HG03439 (cell line): ENCODE data around the gene LTBP1.
"Not testable (repeated sequence)": the region's sequence is repeated elsewhere in the genome, so short reads cannot be mapped to it uniquely, and the experiment has no call there.

ENCODE experiments used
- ATAC-seq: cut with Tn5 transposase; IDR thresholded peaks from one replicate; pipeline ENCODE4 v1.9.1; 2021; ENCODE audit warnings: mild to moderate bottlenecking, moderate library complexity; ENCODE audit not compliant: unreplicated experiment

LTBP1 gene

DNA sequence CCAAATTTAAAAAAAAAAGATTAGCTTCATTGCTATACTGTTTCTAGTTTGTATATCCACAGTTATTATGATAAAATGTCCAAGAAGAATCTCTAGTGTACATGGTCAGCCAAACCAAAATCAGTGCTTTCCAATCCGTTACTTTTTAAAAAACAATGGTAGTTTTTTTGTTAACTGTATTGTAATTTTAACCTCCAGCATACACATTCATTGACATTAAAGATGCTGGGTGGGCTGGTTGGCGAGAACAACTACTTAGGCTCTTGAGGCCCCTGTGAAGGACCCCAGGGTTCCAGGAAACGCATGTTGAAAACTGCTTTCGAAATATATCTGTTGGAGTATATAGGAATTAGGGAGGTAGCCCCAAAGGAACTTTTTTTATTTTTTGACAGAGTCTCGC lies 422.4 kb downstream of the LTBP1 start:
- ATAC-seq, result no peak

DNA sequence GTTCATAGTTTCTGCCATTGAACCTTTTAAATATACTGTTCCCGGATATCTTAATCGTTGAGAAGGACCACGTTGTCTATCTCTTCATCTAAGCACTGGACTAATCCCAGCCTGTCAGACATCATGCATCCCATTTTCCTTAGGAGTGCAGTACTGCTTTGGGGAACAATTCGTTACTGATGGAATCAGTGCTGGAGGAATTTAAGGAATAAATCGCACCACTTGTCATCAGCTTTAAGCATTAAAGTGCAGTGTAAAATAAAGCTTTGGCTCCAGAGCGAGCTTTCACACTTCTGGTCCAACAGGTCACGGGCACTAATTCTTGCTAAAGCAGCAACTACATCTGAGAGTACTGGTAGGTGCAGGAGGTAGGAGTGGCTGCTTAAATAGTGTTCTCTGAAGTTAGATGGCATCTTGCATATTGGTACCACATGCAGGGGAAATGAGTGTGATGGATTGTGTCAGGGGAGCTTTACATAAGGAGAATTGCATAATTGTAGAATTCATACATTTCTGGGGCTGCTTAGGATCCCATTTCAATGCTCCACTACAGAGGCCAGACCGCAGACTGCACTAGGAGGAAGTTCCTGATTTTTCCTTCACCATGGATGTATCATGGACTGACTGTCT lies 424.0 kb downstream of the LTBP1 start:
- ATAC-seq, result no peak

DNA sequence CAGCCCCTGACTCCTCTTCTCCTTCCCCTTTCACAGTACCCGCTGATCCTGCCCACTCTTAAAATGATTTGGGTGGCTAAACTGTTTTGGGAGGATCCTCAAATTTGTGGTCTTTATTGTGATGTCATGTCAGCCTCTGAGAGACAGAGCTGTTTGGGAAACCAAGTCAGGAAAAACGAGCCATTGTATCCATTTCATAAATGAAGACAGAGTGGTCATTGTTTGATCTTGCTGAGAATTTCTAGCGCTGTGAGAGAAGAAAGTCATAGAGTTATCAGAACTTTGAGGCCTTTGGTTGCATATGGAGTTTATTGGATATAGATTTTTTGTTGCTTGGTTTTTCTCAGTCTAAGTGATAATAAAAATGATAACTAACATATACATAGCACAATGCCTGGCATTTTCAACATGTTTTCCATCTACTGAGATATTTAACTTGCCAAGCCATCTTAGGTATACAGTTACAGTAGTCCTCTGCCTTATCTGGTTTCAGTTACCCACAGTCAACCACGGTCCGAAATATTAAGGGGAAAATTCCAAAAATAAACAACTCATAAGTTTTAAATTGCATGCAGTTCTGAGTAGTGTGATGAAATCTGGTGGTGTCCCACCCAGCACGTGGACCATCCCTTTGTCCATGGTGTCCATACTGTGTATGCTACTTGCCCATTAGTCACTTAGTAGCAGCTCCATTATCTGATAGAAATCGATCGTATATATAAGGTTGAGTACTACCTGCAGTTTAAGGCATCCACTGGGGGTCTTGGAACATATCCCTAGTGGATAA lies 424.7 kb downstream of the LTBP1 start:
- ATAC-seq, result no peak

DNA sequence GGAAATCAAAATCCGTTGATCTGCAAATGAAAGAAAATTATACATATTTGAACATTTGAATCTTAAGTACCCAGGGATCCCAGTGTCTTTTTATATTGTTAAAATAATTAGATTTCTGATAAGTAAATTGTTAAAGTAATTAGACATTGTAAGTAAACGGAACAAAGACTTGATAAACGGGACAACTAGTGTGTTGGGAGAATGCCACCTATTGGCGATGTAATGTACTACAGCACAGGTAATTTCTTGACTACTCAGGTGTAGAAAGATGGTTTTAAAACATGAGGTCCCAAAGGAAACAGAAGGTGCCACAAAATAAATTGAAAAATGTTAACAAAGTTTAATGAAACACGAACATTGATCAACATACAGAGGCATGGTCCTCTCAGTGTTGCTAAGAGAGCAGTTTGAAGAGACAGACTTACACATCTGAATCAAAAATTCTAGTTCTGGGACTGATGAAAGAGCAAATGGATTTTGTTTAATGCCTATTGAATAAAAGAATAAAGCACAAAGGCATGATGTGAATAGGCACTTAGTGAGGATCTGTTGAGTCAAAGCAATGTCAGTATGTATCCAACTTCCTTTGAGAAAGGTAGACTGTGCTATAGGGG lies 426.3 kb downstream of the LTBP1 start:
- no peak for ATAC-seq

DNA sequence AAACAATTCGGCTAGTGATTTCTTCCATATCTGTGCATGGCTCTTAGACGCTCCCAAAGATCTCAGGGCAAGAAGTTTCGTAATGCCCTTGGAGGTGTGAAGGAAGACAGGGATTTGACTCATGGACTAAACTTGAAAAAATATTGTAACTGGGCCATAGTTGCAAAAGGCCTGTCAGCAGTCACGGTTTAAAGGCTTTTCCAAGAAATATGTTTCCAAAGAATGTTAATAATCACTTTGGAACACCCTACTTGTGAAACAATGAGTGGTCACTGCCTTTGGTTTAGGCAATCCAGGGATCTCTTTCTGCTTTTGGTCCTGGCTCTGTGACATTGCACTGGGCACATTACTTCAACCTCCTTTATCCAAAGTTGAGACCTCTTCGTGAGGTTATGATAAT lies 427.2 kb downstream of the LTBP1 start:
- ATAC-seq, result no peak

DNA sequence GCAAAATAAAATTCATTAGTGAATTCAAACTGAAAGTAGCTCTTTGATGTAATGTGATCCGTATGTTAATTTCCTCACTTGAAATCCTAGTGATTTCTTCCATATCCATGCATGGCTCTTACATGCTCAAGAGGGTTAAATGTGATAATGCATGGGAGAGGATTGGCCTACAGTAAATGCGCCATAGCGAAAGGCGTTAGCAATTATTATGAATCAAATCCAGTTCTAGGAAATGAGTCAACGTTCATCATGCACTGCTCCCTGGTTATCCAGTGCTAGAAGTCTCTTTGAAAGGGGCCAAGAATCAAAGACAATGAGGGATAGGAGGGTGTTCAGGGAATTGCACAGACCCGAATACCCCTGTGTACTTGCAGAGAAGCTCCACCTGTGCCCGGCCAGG lies 428.3 kb downstream of the LTBP1 start:
- no peak for ATAC-seq

DNA sequence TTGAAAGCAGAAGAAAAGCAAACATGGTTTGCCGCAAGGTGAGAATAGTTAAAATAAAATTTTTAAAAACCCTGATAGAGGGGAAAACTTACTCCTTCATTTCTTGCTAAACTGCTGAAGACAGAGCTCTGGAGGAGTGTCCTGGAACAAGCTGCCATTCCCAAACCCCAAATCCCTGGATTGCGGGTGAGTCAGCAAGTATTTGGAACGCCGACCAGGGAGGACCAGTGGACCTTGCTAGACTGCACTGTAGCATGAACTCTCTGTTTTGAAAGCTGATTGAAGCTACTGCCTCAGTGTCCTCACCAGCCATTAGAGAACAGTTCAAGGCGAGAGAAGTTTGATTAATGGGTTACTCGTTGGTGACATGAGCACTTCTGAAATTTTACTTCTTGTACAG lies 430.3 kb downstream of the LTBP1 start:
- no peak for ATAC-seq

DNA sequence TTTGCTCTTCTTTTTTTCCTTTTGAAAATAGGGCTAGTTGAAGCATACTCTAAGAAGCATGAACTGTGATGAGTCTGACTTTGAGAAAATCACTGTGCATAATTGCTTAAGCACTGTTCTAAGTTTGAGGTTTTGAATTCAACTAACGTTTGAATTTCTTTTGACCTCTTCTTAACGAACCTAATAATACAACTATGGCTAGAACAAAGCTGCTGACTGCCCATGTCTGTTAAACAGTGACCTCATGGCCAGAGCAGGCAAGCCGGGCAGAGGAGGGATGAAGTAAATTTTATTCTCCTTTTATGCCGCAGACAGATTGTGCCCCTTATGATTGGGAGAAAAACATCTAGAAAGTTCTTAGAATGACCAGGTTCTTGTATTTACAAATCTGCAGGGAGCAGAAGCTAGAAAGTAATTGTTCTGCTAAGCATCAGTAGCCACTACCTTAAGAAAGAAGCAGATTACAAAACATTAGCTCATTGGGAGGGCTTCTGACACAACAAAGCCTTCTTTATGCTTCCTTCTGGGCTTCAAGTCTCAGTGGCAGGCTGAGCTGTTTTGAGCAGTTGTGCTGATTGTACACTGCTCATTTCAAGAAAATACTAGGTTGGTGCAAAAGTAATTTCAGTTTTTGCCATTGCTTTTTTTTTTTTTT lies 431.9 kb downstream of the LTBP1 start:
- no peak for ATAC-seq

DNA sequence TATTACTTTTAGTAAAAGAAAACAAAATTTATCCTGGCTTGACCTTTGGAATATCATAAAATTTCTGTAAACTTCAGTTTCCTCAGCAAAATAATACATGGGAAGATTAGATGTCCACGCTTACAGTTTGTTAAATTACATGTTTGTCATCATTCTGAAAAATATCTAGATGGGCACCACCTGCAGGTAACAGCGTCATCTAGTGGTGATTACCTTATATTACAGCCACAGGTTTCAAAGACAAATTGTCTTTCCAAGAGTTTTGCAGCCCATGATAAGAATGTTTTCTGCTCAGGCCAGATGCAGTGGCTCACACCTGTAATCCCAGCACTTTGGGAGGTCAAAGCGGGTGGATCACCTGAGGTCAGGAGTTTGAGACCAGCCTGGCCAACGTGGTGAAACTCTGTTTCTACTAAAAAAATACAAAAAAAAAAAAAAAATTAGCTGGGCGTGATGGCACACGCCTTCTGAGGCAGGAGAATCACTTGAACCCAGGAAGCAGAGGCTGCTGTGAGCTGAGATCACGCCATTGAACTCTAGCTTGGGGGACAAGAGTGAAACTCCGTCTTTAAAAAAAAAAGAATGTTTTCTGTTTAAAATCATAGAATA lies 433.4 kb downstream of the LTBP1 start:
- no peak for ATAC-seq

DNA sequence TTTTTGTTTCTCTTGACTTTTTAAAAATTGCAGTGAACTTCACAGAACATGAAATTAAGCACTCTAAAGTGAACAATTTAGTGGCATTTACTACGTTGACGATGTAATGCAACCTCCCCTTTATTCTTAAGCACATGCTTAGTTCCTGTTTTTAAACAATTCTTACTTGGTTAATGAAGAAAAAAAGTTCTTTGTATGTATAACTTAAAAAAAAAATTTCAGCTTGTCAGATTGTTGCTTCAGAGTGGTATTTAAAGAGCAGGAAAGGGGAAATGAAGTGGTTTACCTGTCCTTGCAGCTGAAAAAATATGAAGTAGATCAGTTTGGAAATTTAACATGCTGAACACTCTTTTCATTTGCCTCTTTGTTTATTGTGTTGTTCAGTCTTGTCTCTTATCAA lies 434.0 kb downstream of the LTBP1 start:
- no peak for ATAC-seq

DNA sequence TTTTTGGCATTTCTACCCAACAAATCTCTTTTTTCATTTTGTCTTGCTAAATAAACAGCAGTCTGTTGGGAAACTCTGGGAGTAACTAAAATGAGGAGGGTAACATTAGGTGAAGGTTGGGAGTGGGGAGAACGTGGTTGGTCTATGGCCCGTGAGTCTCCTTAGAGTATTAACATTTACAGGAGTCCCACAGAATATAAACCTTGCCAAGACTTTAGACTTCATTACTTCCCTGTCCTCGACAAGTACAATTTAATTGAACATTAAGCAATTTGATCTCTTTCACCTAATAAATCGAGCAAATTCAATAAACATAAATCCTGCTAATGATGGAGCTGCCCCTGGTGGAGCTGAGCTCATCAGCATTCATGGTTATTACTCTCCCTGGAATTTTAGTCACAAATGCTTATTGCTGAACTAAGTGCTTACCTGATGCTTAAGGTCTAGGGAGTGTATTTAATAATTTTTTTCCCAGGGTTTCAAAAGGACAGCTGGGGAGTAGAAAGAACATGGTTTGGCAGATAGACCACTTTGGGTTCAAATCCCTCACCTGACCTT lies 434.6 kb downstream of the LTBP1 start:
- no peak for ATAC-seq

DNA sequence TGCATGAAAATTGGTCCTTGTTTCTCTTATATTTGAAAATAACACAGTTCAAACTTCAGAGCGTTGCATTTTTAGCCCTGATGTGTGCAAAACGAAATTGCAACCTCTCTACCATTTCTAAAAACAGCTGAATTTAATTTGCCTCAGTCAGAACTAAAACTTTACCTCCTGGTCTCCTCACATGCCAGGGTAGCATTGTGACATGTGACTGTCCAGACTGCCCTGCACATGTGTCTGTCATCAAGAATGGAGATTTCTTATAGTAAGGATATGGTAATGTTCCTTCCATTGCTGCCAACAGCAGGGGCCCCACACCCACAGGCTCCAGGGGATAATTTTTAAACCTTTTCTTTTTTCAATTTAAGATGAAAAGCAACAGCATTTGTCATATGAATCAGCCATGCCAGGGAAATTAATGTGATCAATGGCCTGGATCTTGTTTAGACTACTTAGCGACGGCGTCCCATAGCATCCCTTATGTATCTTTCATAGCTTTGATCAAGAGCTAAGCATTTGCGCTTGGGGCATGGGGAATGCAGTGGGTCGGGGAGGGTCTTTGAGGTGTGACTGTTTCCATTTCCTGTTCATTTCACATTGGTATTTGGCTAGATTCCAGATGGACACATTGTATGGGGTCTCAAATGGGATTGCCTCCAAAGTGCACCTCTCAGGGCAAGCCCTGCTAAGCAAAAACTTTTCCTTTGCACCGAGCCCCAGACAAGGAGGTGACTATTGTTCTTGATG lies 437.3 kb downstream of the LTBP1 start:
- ATAC-seq, result no peak

DNA sequence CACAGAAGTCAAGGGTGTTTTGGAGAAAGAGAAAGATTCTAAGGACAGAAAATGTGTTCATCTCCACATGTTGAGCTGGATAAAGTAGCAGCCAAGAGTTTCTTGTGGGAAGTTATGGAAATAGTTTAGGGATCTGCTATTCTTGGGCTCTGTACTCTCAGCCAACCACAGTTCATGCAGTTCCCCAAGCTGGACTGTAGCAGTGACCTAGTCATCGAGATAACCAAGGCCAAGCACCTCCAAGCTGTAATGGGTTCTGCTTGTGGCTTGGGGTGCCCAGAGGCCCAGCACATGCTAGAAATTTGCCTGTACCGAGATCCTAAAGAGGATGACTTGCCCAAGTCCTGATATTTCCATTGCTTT lies 437.8 kb downstream of the LTBP1 start:
- ATAC-seq, result no peak

DNA sequence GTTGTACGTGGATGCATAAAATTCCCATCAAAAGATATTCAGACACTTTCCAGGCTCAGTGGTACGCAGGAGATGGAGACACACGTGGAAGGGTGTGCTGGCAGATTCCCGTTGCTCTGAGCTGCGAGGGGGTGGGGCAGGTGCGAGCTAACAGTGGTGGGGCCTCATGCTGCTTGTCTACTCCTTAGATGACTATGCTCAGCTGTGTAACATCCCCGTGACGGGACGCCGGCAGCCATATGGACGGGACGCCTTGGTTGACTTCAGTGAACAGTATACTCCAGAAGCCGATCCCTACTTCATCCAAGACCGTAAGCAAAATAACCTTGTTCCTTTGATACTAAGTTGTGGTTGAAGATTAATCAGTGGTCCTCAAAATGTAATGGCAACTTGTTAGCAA lies 442.2 kb downstream of the LTBP1 start:
- no peak for ATAC-seq

DNA sequence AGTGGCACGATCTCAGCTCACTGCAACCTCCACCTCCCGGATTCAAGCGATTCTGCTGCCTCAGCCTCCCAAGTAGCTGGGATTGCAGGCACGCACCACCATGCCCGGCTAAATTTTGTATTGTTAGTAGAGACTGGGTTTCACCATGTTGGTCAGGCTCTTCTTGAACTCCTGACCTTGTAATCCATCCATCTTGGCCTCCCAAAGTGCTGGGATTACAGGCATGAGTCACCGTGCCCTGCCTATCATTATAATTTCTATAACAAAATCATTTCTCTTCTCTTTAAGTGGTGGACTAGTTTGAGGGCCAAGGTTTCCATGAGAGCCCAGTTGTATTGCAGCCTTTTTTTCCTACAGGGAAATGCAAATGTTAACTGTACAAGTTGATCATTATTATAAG lies 442.9 kb downstream of the LTBP1 start:
- ATAC-seq, result not testable (repeated sequence)

DNA sequence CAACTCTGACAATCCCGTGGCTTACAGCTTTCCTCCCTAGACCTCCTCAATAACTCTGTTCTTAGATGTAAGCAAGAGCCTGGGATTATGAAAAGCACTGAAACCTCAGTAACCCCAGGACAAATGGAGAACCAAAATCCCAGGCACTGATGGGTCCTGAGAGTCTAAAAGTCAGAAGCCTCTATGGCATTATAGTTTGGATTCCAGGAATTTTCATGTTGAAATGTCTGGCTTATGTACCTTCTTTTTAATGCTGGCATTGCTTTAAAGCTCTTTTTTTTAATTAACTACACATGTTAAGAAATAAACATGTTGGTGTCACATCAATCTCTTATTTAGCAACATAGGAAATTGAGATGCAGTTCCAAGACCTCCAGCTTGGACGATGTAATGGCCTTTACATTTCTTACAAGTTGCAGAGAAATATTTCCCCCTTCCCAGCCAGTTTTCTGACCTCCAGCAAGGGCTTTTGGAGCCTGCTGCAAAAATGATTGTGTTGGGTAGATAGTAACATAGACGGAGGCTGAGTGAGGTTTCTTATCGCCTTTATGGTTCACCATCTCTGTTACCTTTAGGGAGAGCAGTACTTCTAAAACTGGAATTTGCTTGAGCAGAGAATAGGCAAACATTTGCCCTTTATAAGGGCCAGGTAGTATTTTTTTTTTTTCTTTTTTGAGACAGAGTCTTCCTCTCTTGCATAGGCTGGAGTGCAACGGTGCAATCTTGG lies 444.9 kb downstream of the LTBP1 start:
- no peak for ATAC-seq

DNA sequence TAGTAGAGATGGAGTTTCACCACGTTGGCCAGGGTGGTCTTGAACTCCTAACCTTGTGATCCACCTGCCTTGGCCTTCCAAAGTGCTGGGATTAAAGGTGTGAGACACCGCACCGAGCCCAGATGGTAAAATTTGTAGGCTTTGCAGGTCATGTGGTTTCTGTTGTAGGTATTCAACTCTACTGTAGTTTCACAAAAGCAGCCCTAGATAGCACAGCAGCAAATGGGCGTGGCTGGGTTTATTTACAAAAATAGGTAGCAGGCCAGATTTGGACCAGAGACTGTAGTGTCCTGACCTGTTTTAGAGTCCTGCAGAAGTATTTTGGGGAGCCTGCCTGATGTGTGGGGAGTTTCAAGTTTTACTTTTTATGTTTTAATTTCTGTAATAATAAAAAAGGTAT lies 445.6 kb downstream of the LTBP1 start:
- ATAC-seq, result no peak

DNA sequence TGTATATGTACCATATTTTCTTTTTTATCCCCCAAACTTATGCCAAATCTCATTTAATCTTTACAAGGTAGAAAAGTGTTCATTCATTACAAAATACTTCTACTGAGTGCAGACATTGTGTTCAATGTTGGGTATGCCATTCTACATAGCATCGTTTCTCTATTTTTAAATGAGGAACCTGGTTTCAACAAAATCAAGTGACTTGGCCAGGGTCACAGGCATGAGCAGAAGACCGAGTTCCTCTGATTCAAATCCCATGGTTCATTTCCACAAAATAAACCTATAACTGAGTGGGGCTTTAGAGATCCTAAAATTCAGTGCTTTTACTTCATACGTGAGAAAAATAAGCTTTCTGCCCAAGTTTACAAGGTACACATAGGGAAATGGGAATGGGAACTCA lies 448.3 kb downstream of the LTBP1 start:
- ATAC-seq, result no peak

DNA sequence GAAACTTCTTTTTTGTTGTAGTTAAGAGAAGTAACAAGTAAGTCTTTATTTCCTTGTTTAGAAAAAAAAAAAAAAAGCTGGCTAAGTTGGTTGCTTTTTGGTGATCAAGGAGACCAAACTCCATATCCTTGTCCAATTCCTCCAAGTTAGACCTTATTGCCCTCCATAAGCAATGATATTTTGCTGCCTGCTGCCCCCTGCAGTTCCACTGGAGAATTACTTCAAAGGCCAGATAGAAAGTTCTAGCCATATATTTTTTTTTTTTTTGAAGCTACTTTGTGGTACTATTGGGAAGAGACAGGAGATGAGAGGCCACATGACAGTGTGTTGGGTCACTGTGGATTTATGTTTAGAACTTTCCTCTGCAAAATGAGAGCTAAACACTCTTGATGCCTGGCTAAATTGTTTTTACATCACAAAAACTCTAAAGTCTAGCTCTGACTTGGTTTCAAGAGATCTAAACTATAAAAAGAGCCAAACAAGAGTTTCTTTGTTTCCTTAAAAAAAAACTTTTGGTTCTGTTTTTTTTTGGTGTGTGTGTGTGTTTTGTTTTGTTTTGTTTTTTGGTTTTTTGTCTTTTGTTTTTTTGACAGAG lies 449.0 kb downstream of the LTBP1 start:
- ATAC-seq, result no peak
